Measurements from ENCODE around the gene TMTC3.
A peak's percentile ranks its signal among the peaks of the same experiment; 100 is the strongest.

TMTC3 gene

GRCh38 chr12:88243982-88244381 is 101.9 kb downstream of the TMTC3 start:
- no peak overlapping the region for H3K4me3 ChIP-seq (ENCODE audit: low read depth, low read length)
- DNase-seq (ENCODE audit: low read depth): no peak
- TF ChIP-seq CTCF (conservative IDR thresholded peaks at IDR 0.05; ENCODE audit: low read depth, low read length): no peak

GRCh38 chr12:88245905-88246304 is 103.8 kb downstream of the TMTC3 start:
- no peak for TF ChIP-seq CTCF (conservative IDR thresholded peaks at IDR 0.05; ENCODE audit: low read depth, low read length)
- H3K4me3 ChIP-seq (ENCODE audit: low read depth, low read length): no peak overlapping the region
- DNase-seq (ENCODE audit: low read depth): no peak

GRCh38 chr12:88247241-88247643 is 105.1 kb downstream of the TMTC3 start:
- no peak for TF ChIP-seq CTCF (conservative IDR thresholded peaks at IDR 0.05; ENCODE audit: low read depth, low read length)
- peak; percentile 76 for DNase-seq (ENCODE audit: low read depth)
- H3K4me3 ChIP-seq (ENCODE audit: low read depth, low read length): no peak overlapping the region

- no peak for TF ChIP-seq CTCF (conservative IDR thresholded peaks at IDR 0.05; ENCODE audit: low read depth, low read length)
- no peak overlapping the region for H3K4me3 ChIP-seq (ENCODE audit: low read depth, low read length)
- no peak for DNase-seq (ENCODE audit: low read depth)
Observed at GRCh38 chr12:88248606-88249005, 106.5 kb downstream of the TMTC3 start.
